Epithelial cell of proximal tubule (primary cell): ENCODE measurements around the gene MXI1. TPM values are rescaled to one million over a fixed set of nuclear protein-coding genes. Genes with fewer than 3 reads are reported as not detected.
A peak's percentile ranks its signal among the peaks of the same experiment; 100 is the strongest.

ENCODE experiments used
- DNase-seq: peaks from one replicate; pipeline ENCODE4 v3.0.0-alpha.2; 2011; ENCODE audit warnings: low read depth
- H3K4me3 ChIP-seq: 2 replicates; pipeline ENCODE4 v1.5.1; 2011; ENCODE audit warnings: low read depth, mild to moderate bottlenecking, low read length
- CTCF ChIP-seq: conservative IDR thresholded peaks from 2 replicates; pipeline ENCODE4 v1.5.1; 2012; ENCODE audit warnings: low read depth, mild to moderate bottlenecking, low read length
- total RNA-seq: library from RNA; depleted of rRNA; stranded (reverse); fragments of >200 nt; gene quantifications from 2 replicates; pipeline ENCODE4 v1.2.3, GENCODE V29; 2015

MXI1 gene
- total RNA-seq, 1 donor from 2014 or later = 12.6 TPM

GRCh38 chr10:110203500-110204455 is 3.6 kb upstream of the MXI1 start:
- no peak overlapping the region for H3K4me3 ChIP-seq
- no peak for DNase-seq
- TF ChIP-seq CTCF = no peak

DNA sequence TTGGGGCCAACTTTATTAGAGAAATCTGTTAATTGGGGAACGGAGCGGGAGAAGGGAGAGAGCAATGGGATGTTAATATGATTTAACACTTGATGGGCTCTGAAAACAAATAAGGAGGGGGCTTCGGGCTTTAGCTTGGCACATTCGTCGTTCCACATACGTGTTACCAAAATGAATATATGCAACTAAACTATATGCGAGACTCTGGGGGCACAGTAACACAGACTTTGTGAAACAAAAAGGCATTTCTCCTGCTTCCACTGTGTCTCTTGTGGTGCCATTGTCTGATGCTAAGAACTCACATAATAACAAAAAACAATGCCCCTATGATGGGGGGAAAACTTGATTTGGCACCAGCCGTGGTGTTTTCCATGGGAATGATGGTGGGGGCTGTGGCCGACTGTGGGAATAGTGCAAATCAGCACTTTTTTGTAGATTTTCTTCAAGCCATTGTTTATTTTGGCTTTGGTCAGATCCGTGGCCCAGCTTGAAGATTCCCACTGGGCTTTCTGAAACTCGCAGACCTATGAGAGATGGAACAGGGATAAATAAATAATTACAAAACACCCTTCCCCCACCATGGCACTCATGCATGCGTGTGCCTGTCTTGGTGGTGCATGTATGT is 2.2 kb upstream of the MXI1 start:
- H3K4me3 ChIP-seq = no peak overlapping the region
- no peak for DNase-seq

GRCh38 chr10:110207805-110208613 is 604 bp downstream of the MXI1 start:
- no peak for TF ChIP-seq CTCF
- no peak for DNase-seq
- H3K4me3 ChIP-seq = peak overlapping the region; percentile 90

More for the DNA sequence above, 2.2 kb upstream of the MXI1 start:
- no peak for TF ChIP-seq CTCF

- no peak for DNase-seq
- peak overlapping the region; percentile 90 for H3K4me3 ChIP-seq
- peak; percentile 30 for TF ChIP-seq CTCF
Observed at GRCh38 chr10:110208614-110209453, 1.4 kb downstream of the MXI1 start.

GRCh38 chr10:110209454-110209925 is 2.1 kb downstream of the MXI1 start:
- TF ChIP-seq CTCF = no peak
- DNase-seq = no peak
- peak overlapping the region; percentile 90 for H3K4me3 ChIP-seq
